ENCODE data around the gene VCP.

VCP gene

DNA sequence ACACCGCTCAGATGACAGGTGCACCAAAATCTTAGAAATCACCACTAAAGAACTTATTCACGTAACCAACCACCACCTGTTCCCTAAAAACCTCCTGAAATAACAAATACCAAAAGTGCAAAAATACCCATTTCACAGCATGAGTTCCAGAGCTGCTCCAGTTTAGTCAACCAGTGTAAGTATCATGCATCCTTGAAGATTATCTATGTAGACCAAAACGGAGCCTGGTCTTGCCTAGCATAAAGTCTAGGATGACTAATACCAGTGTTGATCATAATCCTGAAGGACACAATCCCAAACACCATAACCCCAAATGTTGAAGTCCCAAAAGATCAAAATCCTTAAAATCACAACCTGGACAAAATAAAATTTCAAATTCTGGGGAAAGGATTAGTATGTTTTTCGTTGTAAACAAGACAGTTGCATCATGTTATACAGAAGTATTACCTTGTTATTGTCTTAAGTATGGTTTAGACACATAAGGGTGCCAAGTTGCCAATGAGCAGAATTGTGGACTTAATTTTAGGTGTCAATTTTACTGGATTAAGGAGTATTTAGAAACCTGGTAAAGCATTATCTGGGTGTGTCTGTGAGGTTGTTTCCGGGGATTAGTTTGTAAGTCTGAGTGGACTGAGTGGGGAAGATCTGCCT lies 18.1 kb downstream of the VCP start:
- DNase-seq (ENCODE audit: low read depth in 2 of 2): no peak
- TF ChIP-seq, protein P1, sequence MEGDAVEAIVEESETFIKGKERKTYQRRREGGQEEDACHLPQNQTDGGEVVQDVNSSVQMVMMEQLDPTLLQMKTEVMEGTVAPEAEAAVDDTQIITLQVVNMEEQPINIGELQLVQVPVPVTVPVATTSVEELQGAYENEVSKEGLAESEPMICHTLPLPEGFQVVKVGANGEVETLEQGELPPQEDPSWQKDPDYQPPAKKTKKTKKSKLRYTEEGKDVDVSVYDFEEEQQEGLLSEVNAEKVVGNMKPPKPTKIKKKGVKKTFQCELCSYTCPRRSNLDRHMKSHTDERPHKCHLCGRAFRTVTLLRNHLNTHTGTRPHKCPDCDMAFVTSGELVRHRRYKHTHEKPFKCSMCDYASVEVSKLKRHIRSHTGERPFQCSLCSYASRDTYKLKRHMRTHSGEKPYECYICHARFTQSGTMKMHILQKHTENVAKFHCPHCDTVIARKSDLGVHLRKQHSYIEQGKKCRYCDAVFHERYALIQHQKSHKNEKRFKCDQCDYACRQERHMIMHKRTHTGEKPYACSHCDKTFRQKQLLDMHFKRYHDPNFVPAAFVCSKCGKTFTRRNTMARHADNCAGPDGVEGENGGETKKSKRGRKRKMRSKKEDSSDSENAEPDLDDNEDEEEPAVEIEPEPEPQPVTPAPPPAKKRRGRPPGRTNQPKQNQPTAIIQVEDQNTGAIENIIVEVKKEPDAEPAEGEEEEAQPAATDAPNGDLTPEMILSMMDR (IDR thresholded peaks at IDR 0.05; ENCODE audit: low read depth, low read length): no peak
- H3K4me3 ChIP-seq (replicated peaks in 1 of 2; ENCODE audit: low read depth in 2 of 2, low read length in 2 of 2): no peak overlapping the region

DNA sequence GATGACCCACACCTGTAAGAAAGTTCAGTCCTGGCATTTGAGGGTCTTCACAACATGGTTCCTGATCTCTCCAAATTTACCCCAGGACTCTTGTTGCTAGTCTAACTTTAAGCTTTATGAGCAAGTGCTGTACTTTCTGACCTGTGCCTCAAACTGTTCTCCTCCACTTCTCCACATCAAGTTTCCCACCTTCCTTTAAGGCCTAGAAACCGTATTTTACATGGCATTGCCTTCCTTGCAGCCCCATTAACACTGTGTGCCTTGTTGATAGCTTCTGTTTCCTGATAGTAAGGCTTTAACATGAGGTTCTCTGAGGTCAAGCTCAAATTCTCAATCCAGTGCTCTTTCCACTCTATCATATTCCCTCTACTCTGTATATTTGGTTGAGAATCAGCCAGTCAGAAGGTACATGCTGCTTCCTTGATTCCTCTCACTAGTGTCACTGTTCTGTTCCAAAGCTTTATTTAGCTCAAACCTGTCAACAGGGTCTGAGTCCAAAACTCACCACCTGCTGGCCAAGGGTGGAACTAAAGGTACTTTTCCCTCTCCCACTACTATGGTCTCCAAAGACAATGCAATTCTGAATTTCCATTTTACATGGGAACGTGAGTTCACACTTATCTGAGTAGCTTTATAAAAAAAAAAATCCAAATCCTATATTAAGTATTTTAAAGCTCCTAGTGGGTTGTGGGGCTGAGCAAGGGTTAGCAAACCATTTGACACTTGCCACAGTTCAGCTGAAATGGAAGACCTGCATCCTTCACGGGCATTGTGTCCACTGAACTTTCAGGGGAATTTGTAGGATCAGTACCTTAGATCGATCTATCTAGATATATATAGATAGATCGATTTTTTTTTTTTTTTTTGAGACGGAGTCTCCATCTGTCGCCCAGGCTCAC lies 21.1 kb downstream of the VCP start:
- TF ChIP-seq, protein P1 (IDR thresholded peaks at IDR 0.05; ENCODE audit: low read depth, low read length): peak; percentile 69
- no peak overlapping the region for H3K4me3 ChIP-seq (replicated peaks in 1 of 2; ENCODE audit: low read depth in 2 of 2, low read length in 2 of 2)
- DNase-seq (ENCODE audit: low read depth in 2 of 2): peak; percentile 66 to 73

DNA sequence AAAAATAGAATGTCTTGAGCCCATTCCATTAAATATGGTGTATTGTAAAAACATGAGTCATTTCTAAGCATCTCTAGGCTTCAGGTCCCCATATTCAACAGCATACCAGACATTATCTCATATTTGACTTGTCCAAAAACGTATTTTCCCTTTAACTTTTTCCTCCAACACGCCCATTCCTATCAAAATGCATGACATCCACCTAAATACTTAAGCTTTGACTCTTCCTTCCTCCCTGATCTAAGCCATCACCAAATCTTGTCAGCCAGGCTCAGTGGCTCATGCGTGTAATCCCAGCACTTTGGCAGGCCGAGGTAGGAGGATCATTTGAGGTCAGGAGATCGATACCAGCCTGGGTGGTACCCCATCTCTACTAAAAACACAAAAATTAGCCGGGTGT lies 23.9 kb downstream of the VCP start:
- DNase-seq (ENCODE audit: low read depth in 2 of 2): no peak
- TF ChIP-seq, protein P1 (IDR thresholded peaks at IDR 0.05; ENCODE audit: low read depth, low read length): no peak
- no peak overlapping the region for H3K4me3 ChIP-seq (replicated peaks in 1 of 2; ENCODE audit: low read depth in 2 of 2, low read length in 2 of 2)

DNA sequence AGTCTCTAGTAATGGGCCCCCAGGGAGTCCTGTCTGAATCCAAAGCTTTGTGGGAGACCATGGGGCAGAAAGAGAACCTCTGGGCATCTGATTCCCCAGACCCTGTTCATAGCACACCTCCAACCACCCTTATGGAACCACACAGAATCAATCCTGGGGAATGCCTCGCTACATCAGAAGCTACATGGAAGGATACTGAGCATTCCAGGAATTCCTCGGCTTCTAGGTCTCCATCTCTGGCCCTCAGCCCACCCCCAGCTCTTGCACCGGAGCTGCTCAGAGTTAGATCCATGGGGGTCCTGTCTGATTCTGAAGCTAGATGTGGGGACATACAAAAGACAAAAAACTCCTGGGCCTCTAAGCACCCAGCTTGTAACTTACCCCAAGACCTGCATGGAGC lies 28.4 kb downstream of the VCP start:
- TF ChIP-seq, protein P1 (IDR thresholded peaks at IDR 0.05; ENCODE audit: low read depth, low read length): no peak
- DNase-seq (ENCODE audit: low read depth in 2 of 2): no peak
- H3K4me3 ChIP-seq (replicated peaks in 1 of 2; ENCODE audit: low read depth in 2 of 2, low read length in 2 of 2): no peak overlapping the region

DNA sequence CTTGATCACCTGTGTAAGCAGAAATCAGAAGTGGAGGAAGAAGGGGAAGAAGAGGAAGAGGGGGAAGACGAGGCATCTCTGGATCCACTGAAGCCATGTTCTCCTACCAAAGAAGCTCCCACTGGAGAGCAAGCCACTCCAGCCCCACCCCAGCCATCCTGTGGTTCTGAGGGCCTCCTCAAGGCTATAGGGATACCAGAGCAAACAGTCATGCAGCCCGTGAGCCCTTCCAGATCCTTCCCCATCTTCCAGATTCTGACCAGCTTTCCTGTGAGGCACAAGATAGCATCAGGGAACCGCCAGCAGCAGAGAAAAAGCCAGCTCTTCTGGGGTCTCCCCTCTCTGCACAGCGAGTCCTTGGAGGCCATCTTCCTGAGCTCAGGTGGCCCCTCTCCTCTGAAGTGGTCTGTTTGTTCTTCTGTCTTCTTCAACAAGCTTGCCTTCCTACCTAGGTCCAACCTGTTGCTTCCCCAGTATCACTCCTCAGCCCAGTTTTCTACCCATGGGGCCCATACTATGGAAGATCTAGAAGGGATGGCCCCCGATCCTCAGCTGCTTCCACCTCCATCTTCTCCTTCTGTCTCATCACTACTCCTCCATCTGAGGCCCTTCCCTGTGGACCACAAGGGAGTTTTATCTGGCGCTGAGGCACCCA lies 29.4 kb downstream of the VCP start:
- TF ChIP-seq, protein P1 (IDR thresholded peaks at IDR 0.05; ENCODE audit: low read depth, low read length): no peak
- DNase-seq (ENCODE audit: low read depth in 2 of 2): no peak
- H3K4me3 ChIP-seq (replicated peaks in 1 of 2; ENCODE audit: low read depth in 2 of 2, low read length in 2 of 2): no peak overlapping the region

DNA sequence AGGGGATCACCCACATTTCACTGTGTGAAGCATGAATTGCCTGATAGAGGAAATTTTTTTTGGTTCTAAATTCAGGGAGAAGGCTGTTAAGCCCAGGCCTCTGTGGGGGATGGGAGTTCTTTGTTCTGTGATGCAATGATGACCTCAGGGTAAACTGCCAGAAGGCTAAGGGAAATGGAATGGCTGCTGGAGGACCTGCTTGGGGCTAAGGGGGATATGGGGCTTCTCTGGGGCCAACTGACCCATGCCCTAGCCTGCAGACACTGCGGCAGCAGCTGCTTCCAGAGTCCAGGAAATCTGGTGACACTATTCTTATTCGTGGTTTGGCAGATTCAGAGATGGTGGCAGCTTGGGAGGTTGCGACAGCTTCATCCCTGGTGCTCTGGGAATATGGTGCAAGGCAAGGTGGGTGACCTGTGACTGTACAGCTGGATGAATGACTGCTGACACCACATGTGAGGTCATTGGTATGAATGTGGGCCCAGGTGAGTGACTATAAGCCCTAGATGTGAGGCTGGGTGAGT lies 30.3 kb downstream of the VCP start:
- DNase-seq (ENCODE audit: low read depth in 2 of 2): peak; percentile 50 to 60
- TF ChIP-seq, protein P1 (IDR thresholded peaks at IDR 0.05; ENCODE audit: low read depth, low read length): no peak
- H3K4me3 ChIP-seq (replicated peaks in 1 of 2; ENCODE audit: low read depth in 2 of 2, low read length in 2 of 2): no peak overlapping the region

Measured in cardiac fibroblast (primary cell).